Adrenal gland (tissue), 5 donors: ENCODE measurements around the gene E2F1.

Experiments used
- CTCF ChIP-seq, 6 experiments: fragments of 450-650 bp in 4 of 6; fragments of 200-600 bp in 2 of 6; sonication (generic) in 1 of 6; IDR thresholded peaks; 1 replicate in 5 of 6; 2 replicates in 1 of 6; pipeline versions ENCODE4 v1.5.1 to v1.8.0; 2016 to 2021; ENCODE audit warnings: antibody characterized with exemption in 6 of 6, mild to moderate bottlenecking in 2 of 6, moderate library complexity in 1 of 6
- POLR2A ChIP-seq, 2 donors: fragments of 450-650 bp; IDR thresholded peaks; one replicate each; pipeline ENCODE4 v1.6.1; 2017; ENCODE audit warnings: antibody characterized with exemption in 2 of 2, mild to moderate bottlenecking in 2 of 2, moderate library complexity in 1 of 2
- donor health status: DM: no; HTN: no; CAD: no.

- TF ChIP-seq CTCF (IDR thresholded peaks at IDR 0.05) (no peak), POLR2A (IDR thresholded peaks at IDR 0.05) (no peak)
Observed at GRCh38 chr20:33716498-33716897, 30.3 kb upstream of the E2F1 start.
